ENCODE results near the gene TRIM15. TPM values are rescaled to one million over a fixed set of nuclear protein-coding genes. Genes with fewer than 3 reads are reported as not detected.

TRIM15 gene
- total and polyA plus RNA-seq, 10 of the 15 experiments (the other 5 are each of a cell fraction or from before 2014, with no cell fraction given), result 0.29 TPM; not detected in 9

GRCh38 chr6:30202366-30202765 lies 39.0 kb downstream of the TRIM15 start:
- ChIA-PET SMC1A (ENCODE audit: uncharacterized antibody, unreplicated experiment) (no interaction called here), RAD21 (ENCODE audit: unreplicated experiment) (no interaction called here), POLR2A (no interaction called here), CTCF (interaction anchor here (1.3 kb wide), 1 partner anchor 17 kb away, joined by 6 read pairs; no protein-coding TSS in a partner anchor)
- no peak for ATAC-seq
- Histone ChIP-seq H4K20me1 (ENCODE audit: control insufficient read depth, insufficient read depth) (peaks cover 19% of the 10 kb centered on the region), H3K36me3 (ENCODE audit: control insufficient read depth in 2 of 2, insufficient read depth in 2 of 2, low read length in 1 of 2) (peaks cover 19 to 36% of the 10 kb centered on the region in 2 experiments), H3K4me3 (no peak overlapping the region), H3K27ac (ENCODE audit: control insufficient read depth, insufficient read depth) (no peak overlapping the region), H3K4me1 (ENCODE audit: control insufficient read depth, insufficient read depth, low read length) (peaks cover 38% of the 10 kb centered on the region), H3K4me2 (ENCODE audit: control insufficient read depth, insufficient read depth) (no peak overlapping the region), H3K9ac (ENCODE audit: control insufficient read depth, insufficient read depth, low read length) (no peak overlapping the region), H3K9me3 (replicated peaks; ENCODE audit: control insufficient read depth, insufficient read depth, low read length) (no peaks in the 10 kb centered on the region), H3K79me2 (ENCODE audit: control insufficient read depth, insufficient read depth, low read length) (peaks cover 53% of the 10 kb centered on the region), H3K27me3 (replicated peaks in 1 of 2; ENCODE audit: control insufficient read depth in 2 of 2, insufficient read depth in 2 of 2, low read length in 1 of 2) (no peaks in the 10 kb centered on the region), H2AFZ (ENCODE audit: control insufficient read depth, low read depth, low read length) (no peak overlapping the region)
- no TSS peak for BruUV-seq (replicated peaks)
- in situ Hi-C loops (cut with MboI) (no loop called here), intact Hi-C loops (cut with micrococcal nuclease; ENCODE audit: unreplicated experiment) (no loop called here)
- DNase-seq (ENCODE audit: low read depth, low spot score), result no peak
- no peak for FAIRE-seq
- TF ChIP-seq GATAD2B (conservative IDR thresholded peaks at IDR 0.05; ENCODE audit: low read depth) (no peak), ZZZ3 (IDR thresholded peaks at IDR 0.05; ENCODE audit: control insufficient read depth, insufficient read length, low read depth) (no peak), BCLAF1 (IDR thresholded peaks at IDR 0.05) (no peak), KLF5 (IDR thresholded peaks at IDR 0.05; ENCODE audit: partially characterized antibody) (no peak), NRF1 (conservative IDR thresholded peaks at IDR 0.05; ENCODE audit: low read depth, low read length) (no peak), SP1 (IDR thresholded peaks at IDR 0.05; ENCODE audit: low read depth, low read length) (no peak), TCF12 (IDR thresholded peaks at IDR 0.05; ENCODE audit: low read depth, low read length) (no peak), SIX5 (IDR thresholded peaks at IDR 0.05; ENCODE audit: low read depth, low read length, severe bottlenecking) (no peak), LARP7 (IDR thresholded peaks at IDR 0.05) (no peak), POLR2AphosphoS2 (IDR thresholded peaks at IDR 0.05; ENCODE audit: low read depth, low read length) (no peak), MLLT1 (IDR thresholded peaks at IDR 0.05) (no peak), KDM1A (IDR thresholded peaks at IDR 0.05; ENCODE audit: borderline replicate concordance) (no peak), ASH2L (IDR thresholded peaks at IDR 0.05; ENCODE audit: borderline replicate concordance, low read depth) (no peak), ELK1 (IDR thresholded peaks at IDR 0.05; ENCODE audit: low read depth, low read length) (no peak), POLR2AphosphoS5 (IDR thresholded peaks at IDR 0.05; ENCODE audit: low read length) (no peak)
- 56% methylated on average over 4 of the region's 4 CpGs for WGBS (ENCODE audit: insufficient coverage, insufficient replicate concordance, low lambda C conversion rate, missing lambda C conversion rate)

All from GM12878 (cell line).